ENCODE results near the gene ZNF808. TPM values are rescaled to one million over a fixed set of nuclear protein-coding genes. Genes with fewer than 3 reads are reported as not detected.
"Not testable (repeated sequence)": the region's sequence is repeated elsewhere in the genome, so short reads cannot be mapped to it uniquely, and the experiment has no call there.

Gene ZNF808
- total and polyA plus RNA-seq, 2 of the 13 experiments (the other 11 are each of a cell fraction or from before 2014, with no cell fraction given) = 3.0 to 7.4 TPM

GRCh38 chr19:52536448-52536800, 9.0 kb downstream of the ZNF808 start (continued):
- TF ChIP-seq FUBP1 (CRISPR knock-in tag; IDR thresholded peaks at IDR 0.05; ENCODE audit: borderline replicate concordance) (no peak), KDM5A (IDR thresholded peaks at IDR 0.05; ENCODE audit: borderline replicate concordance, low read length) (no peak), ZNF230 (CRISPR knock-in tag; IDR thresholded peaks at IDR 0.05) (no peak), ZNF781 (CRISPR knock-in tag; IDR thresholded peaks at IDR 0.05; ENCODE audit: borderline replicate concordance, not compliant biosample characterization) (no peak), PAWR (CRISPR knock-in tag; IDR thresholded peaks at IDR 0.05; ENCODE audit: borderline replicate concordance) (no peak), ZBTB33 (CRISPR knock-in tag; IDR thresholded peaks at IDR 0.05) (no peak)

- H3K79me2 ChIP-seq (ENCODE audit: insufficient read depth, low read length); CTCF ChIA-PET (ENCODE audit: low intra/inter-chr PET ratio, low total read pairs); H3K27ac ChIP-seq (ENCODE audit: extremely low read length, insufficient read depth, low read length); intact Hi-C loops (cut with micrococcal nuclease; ENCODE audit: unreplicated experiment); H3K4me3 ChIP-seq (replicated peaks in 1 of 3; ENCODE audit: insufficient read depth in 1 of 3, low read depth in 2 of 3, low read length in 3 of 3); H3K9ac ChIP-seq (ENCODE audit: insufficient read depth, low read depth, low read length); in situ Hi-C loops (cut with HindIII; ENCODE audit: extremely low pct_ligation_motif_present, low pct_unique_long_range_greater_than_20kb); ATAC-seq; FAIRE-seq; H3K4me1 ChIP-seq (ENCODE audit: insufficient read depth, low read length); BruUV-seq (replicated peaks); POLR2A ChIA-PET; DNase-seq (ENCODE audit: low spot score); H3K27me3 ChIP-seq (ENCODE audit: control insufficient read depth in 1 of 2, insufficient read depth in 2 of 2, low read length in 2 of 2); H3K4me2 ChIP-seq (ENCODE audit: low read depth, low read length); H4K20me1 ChIP-seq (ENCODE audit: insufficient read depth, low read length); H2AFZ ChIP-seq (ENCODE audit: low read length): not testable (repeated sequence)
- Histone ChIP-seq H3K9me3 (ENCODE audit: low read length) (peaks cover 11% of the 10 kb centered on the region), H3K36me3 (replicated peaks in 1 of 2; ENCODE audit: control insufficient read depth in 1 of 2, insufficient read depth in 2 of 2, low read length in 2 of 2) (peaks cover 0 to 11% of the 10 kb centered on the region in 2 experiments; a peak in 3 of 5 replicates)
- WGBS (ENCODE audit: low lambda C conversion rate) = 77% methylated on average over 4 of the region's 4 CpGs
Observed at GRCh38 chr19:52538815-52539214, 11.3 kb downstream of the ZNF808 start.

GRCh38 chr19:52541176-52541575, 13.7 kb downstream of the ZNF808 start:
- H3K27me3 ChIP-seq (ENCODE audit: control insufficient read depth in 1 of 2, insufficient read depth in 2 of 2, low read length in 2 of 2); H3K4me3 ChIP-seq (replicated peaks in 1 of 3; ENCODE audit: insufficient read depth in 1 of 3, low read depth in 2 of 3, low read length in 3 of 3); H2AFZ ChIP-seq (ENCODE audit: low read length); ATAC-seq; FAIRE-seq; intact Hi-C loops (cut with micrococcal nuclease; ENCODE audit: unreplicated experiment); DNase-seq (ENCODE audit: low spot score); H3K9ac ChIP-seq (ENCODE audit: insufficient read depth, low read depth, low read length); H4K20me1 ChIP-seq (ENCODE audit: insufficient read depth, low read length); H3K9me3 ChIP-seq (ENCODE audit: low read length); CTCF ChIA-PET (ENCODE audit: low intra/inter-chr PET ratio, low total read pairs); BruUV-seq (replicated peaks); H3K79me2 ChIP-seq (ENCODE audit: insufficient read depth, low read length); H3K27ac ChIP-seq (ENCODE audit: extremely low read length, insufficient read depth, low read length); in situ Hi-C loops (cut with HindIII; ENCODE audit: extremely low pct_ligation_motif_present, low pct_unique_long_range_greater_than_20kb); H3K4me2 ChIP-seq (ENCODE audit: low read depth, low read length); H3K4me1 ChIP-seq (ENCODE audit: insufficient read depth, low read length): not testable (repeated sequence)
- POLR2A ChIA-PET = interaction anchor here (1.2 kb wide), 1 partner anchor 14 kb away, joined by 3 read pairs; no protein-coding TSS in a partner anchor
- peaks cover 0 to 14% of the 10 kb centered on the region in 2 experiments; a peak in 1 of 5 replicates for H3K36me3 ChIP-seq (replicated peaks in 1 of 2; ENCODE audit: control insufficient read depth in 1 of 2, insufficient read depth in 2 of 2, low read length in 2 of 2)
- 87% methylated on average over 5 of the region's 5 CpGs for WGBS (ENCODE audit: low lambda C conversion rate)
